SIG-M5 treated with dmso at 0.1 percent for 504 hours (cell line): ENCODE data around the gene MSRB3.

Experiments
- DNase-seq: peaks from one replicate; lab custom pipeline; 2025; ENCODE audit not compliant: unreplicated experiment; lab: John Stamatoyannopoulos, UW

The MSRB3 gene

GRCh38 chr12:65324056-65324455 lies 45.6 kb downstream of the MSRB3 start:
- DNase-seq = no peak

DNA sequence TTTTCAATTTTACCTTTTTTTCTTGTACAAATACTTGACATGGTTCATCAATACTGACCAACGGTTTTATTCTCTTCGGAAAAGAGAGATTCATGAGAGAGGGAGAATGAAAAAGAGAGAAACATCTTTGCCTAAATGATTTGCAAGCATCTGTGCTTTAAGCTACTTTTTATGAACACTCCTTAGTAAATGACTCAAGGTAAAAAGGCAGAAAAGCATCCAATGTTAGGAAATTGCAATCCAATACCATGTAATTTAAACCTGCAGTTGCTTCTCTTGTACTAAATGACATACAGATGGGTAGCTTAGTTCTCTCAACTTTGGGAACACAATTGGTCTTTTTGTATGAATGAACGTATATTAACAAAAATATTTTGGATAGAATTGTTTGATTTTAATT lies 46.1 kb downstream of the MSRB3 start:
- no peak for DNase-seq

GRCh38 chr12:65325183-65325582 lies 46.7 kb downstream of the MSRB3 start:
- DNase-seq = no peak

DNA sequence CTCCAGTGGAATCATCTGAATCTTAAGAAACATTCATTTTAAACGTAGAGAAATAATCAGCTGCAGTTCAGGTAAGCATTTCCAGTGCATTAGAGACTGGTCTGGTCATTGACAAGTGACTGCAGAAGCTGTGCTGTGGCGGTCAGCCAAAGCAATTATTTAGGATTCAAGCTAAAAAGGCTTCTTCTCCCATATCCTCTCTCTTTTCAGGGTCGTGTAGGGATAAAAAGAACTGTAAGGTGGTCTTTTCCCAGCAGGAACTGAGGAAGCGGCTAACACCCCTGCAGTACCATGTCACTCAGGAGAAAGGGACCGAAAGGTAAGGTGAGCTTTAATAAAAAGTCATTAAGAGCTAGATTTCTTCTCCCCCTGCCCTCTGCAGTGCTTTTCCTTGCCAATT lies 48.1 kb downstream of the MSRB3 start:
- DNase-seq = no peak

- DNase-seq = no peak
These were observed 49.0 kb downstream of the MSRB3 start for GRCh38 chr12:65327207-65328076.

- DNase-seq = no peak
These were observed 51.2 kb downstream of the MSRB3 start for GRCh38 chr12:65329721-65330120.

DNA sequence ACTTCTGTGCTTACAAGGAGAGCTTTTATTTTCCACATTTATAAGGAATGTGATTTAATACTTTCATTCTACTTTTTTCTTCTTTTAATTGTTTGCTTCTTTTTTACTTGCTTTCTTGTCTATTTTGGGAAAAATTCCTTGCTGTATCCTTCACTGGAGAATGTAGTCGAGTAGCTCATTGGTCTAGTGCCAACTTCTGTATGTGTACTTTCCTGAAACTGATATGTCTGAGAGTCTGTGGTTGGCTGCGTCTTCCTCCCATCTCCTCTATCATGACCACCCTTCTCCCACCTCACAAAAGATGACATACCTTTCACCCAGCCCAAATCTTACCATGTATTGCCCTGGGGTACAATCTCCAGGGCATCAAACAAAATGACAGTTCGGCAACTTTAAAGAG lies 51.8 kb downstream of the MSRB3 start:
- no peak for DNase-seq

DNA sequence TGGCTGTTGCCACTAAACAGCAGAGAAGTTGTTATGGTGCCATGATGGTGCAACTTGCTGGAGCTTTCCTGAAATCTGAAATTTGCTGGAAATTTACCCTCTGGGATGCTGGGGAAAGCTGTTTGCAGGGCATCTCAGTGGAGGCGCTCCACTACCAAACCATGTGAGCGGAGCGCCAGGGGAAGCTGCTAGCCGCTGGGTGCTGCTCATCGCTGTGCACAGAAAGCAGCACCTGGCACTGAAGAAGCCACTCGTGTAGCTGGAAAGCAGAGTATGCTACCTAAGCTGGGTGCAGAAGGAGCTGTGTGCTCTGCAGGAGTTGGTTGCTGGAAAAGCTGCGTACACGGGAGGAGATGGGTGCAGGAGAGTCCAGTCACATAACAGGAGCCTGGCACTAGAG lies 53.0 kb downstream of the MSRB3 start:
- DNase-seq = no peak

- no peak for DNase-seq
These were observed 55.2 kb downstream of the MSRB3 start for GRCh38 chr12:65333649-65334048.

GRCh38 chr12:65334521-65334920 lies 56.0 kb downstream of the MSRB3 start:
- DNase-seq = no peak

GRCh38 chr12:65335021-65335714 lies 56.7 kb downstream of the MSRB3 start:
- DNase-seq = peak; percentile 2

- DNase-seq = no peak
These were observed 57.5 kb downstream of the MSRB3 start for GRCh38 chr12:65335981-65336380.

GRCh38 chr12:65339161-65339560 lies 60.7 kb downstream of the MSRB3 start:
- no peak for DNase-seq

DNA sequence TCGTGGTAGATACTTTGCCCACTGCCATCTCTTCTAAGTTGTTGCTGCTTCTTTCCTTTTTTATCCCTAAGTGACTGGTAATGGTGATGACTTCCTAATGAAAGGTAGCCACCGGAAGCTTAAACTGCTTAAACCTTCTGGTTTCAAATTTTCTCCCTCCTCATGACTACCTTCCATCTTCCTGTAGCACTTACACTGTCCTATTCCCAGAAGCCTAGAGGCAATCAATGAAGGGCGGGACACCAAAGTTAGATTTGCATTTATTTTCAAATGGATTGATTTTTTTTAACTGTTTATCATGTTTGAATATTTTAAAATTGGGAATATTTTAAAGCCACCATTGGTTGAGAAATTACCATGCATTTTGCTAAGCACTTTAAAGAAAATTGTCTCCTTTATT lies 64.7 kb downstream of the MSRB3 start:
- DNase-seq = no peak

DNA sequence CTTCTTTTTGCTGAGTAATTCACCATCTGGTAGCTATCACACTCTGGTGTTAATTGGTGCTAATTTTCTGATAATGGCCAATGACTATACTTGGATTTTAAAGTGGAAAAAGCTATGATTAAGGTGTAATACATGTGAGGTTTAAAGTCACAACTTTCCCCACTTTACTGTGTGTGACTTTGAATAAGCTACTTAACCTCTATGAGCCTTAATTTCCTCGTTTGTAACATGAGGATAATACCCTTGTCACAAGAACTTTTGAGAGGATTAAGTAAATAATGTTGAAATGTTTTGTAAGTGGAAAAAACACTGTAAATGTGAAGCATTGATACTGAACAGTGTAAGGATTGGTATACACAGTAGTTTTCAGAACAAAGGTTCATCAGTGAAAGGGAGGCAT lies 65.3 kb downstream of the MSRB3 start:
- no peak for DNase-seq

DNA sequence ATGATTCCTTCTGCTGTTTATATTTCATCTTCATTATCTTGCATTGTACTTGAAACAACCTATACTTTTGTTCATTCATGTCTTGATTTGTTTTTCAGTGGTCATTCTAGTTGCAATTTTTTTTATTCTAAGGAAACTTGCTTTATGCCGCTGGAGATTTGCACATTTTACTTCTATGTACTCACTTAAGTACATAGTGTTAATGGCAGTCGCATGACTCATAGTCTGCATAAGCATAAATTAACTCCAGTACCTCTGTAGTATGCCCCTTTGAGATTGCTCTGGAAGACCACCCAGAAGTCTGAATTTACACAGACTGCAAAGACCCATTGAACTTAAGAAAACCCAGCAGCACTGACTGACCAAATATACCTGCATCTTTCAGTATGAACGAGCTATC lies 77.0 kb downstream of the MSRB3 start:
- no peak for DNase-seq

- DNase-seq = no peak
These were observed 84.0 kb downstream of the MSRB3 start for GRCh38 chr12:65362234-65363031.

- no peak for DNase-seq
These were observed 85.6 kb downstream of the MSRB3 start for GRCh38 chr12:65364046-65364445.

- DNase-seq = no peak
These were observed 88.9 kb downstream of the MSRB3 start for GRCh38 chr12:65367396-65367795.

DNA sequence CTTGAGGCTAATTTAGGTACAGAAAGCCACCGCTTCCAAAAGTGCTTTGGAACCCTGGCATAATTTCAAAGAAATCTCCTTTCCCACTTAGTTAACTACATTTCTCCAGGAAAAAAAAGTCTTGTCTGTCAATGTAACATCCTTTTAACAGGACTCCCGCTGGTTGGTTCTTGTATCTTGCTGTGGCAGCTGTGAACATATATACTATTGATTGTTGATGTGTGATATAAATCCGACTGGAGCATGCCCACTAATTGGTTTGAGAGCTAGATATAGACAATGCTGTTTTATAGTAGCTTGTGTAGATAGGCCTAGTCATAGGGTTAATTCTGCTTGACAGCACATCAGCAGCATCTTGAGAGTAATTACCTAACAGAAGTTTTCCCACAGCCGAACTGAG lies 89.6 kb downstream of the MSRB3 start:
- DNase-seq = no peak

DNA sequence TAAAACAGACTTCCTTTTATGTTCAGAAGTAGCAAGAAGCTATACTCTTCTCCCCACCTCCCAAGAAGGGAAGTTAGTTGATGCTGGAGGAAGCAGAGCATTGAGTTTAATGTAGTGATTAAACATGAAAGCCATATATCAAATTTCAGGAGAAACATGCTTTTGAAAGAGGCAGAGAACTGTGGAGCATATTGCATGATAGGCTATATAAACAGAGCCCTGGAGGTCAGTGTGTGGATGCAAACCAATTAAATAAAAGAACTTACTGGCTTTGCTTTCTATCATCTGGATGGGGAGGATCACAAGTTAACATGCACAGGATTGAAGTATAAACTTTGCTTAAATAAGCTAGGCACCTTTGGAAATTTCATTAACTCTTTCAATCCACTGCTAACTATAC lies 94.1 kb downstream of the MSRB3 start:
- DNase-seq = no peak

- no peak for DNase-seq
These were observed 105.8 kb downstream of the MSRB3 start for GRCh38 chr12:65384240-65384639.
